Ishikawa (cell line): Measurements from ENCODE around the gene RHOXF1.

Experiments
- CEBPB ChIP-seq: IDR thresholded peaks from 2 replicates; pipeline ENCODE4 v1.6.1; 2012
- CREB1 ChIP-seq: IDR thresholded peaks from 2 replicates; pipeline ENCODE4 v1.6.1; 2012; ENCODE audit warnings: low read depth
- EP300 ChIP-seq: IDR thresholded peaks from 2 replicates; pipeline ENCODE4 v1.6.1; 2012; ENCODE audit warnings: borderline replicate concordance
- RAD21 ChIP-seq: IDR thresholded peaks from 2 replicates; pipeline ENCODE4 v1.6.1; 2012; ENCODE audit warnings: low read depth
- TAF1 ChIP-seq: IDR thresholded peaks from 2 replicates; pipeline ENCODE4 v1.6.1; 2012; ENCODE audit warnings: low read depth, mild to moderate bottlenecking
- TCF12 ChIP-seq: IDR thresholded peaks from 2 replicates; pipeline ENCODE4 v1.6.1; 2012; ENCODE audit warnings: low read depth
- TEAD4 ChIP-seq: IDR thresholded peaks from 2 replicates; pipeline ENCODE4 v1.6.1; 2012
- TF ChIP-seq, protein P1 (sequence below): IDR thresholded peaks from 2 replicates; pipeline ENCODE4 v1.6.1; 2012; ENCODE audit warnings: low read depth, mild to moderate bottlenecking
- TF ChIP-seq, protein P2 (sequence below): IDR thresholded peaks from 2 replicates; pipeline ENCODE4 v1.6.1; 2012

GRCh38 chrX:120120223-120120622, 4.5 kb upstream of the RHOXF1 start:
- TF ChIP-seq TAF1: no peak
- no peak for TF ChIP-seq EP300
- TF ChIP-seq, protein P1, sequence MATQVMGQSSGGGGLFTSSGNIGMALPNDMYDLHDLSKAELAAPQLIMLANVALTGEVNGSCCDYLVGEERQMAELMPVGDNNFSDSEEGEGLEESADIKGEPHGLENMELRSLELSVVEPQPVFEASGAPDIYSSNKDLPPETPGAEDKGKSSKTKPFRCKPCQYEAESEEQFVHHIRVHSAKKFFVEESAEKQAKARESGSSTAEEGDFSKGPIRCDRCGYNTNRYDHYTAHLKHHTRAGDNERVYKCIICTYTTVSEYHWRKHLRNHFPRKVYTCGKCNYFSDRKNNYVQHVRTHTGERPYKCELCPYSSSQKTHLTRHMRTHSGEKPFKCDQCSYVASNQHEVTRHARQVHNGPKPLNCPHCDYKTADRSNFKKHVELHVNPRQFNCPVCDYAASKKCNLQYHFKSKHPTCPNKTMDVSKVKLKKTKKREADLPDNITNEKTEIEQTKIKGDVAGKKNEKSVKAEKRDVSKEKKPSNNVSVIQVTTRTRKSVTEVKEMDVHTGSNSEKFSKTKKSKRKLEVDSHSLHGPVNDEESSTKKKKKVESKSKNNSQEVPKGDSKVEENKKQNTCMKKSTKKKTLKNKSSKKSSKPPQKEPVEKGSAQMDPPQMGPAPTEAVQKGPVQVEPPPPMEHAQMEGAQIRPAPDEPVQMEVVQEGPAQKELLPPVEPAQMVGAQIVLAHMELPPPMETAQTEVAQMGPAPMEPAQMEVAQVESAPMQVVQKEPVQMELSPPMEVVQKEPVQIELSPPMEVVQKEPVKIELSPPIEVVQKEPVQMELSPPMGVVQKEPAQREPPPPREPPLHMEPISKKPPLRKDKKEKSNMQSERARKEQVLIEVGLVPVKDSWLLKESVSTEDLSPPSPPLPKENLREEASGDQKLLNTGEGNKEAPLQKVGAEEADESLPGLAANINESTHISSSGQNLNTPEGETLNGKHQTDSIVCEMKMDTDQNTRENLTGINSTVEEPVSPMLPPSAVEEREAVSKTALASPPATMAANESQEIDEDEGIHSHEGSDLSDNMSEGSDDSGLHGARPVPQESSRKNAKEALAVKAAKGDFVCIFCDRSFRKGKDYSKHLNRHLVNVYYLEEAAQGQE: no peak
- no peak for TF ChIP-seq CEBPB
- TF ChIP-seq TEAD4: no peak
- TF ChIP-seq RAD21: no peak
- TF ChIP-seq CREB1: no peak
- TF ChIP-seq, protein P2, sequence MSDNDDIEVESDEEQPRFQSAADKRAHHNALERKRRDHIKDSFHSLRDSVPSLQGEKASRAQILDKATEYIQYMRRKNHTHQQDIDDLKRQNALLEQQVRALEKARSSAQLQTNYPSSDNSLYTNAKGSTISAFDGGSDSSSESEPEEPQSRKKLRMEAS: no peak
- no peak for TF ChIP-seq TCF12
